H9 (cell line): Measurements from ENCODE around the gene GNAI2. TPM values are rescaled to one million over a fixed set of nuclear protein-coding genes. Genes with fewer than 3 reads are reported as not detected.
A peak's percentile ranks its signal among the peaks of the same experiment; 100 is the strongest.

Source experiments
- DNase-seq: peaks from one replicate; pipeline ENCODE4 v3.0.0-alpha.2; 2017
- H2AFZ ChIP-seq: one replicate; pipeline ENCODE4 v1.6.1; 2013; ENCODE audit warnings: mild to moderate bottlenecking, low read length, control low read depth, moderate library complexity
- H2AK5ac ChIP-seq: 2 replicates; pipeline ENCODE4 v1.6.1; 2013; ENCODE audit warnings: low read length, control low read depth, mixed read lengths; ENCODE audit not compliant: insufficient read length
- H2BK120ac ChIP-seq: one replicate; pipeline ENCODE4 v1.6.1; 2013; ENCODE audit warnings: low read depth, mild to moderate bottlenecking, low read length, control low read depth, inconsistent platforms; ENCODE audit not compliant: poor library complexity, severe bottlenecking
- H2BK12ac ChIP-seq: 2 replicates; pipeline ENCODE4 v1.6.1; 2013; ENCODE audit warnings: low read length, control low read depth, mixed read lengths, low read depth; ENCODE audit not compliant: insufficient read length
- H2BK15ac ChIP-seq: 2 replicates; pipeline ENCODE4 v1.6.1; 2013; ENCODE audit warnings: low read depth, low read length, control low read depth
- H2BK20ac ChIP-seq: one replicate; pipeline ENCODE4 v1.6.1; 2013; ENCODE audit warnings: low read depth, mild to moderate bottlenecking, low read length, control low read depth, inconsistent platforms; ENCODE audit not compliant: poor library complexity, severe bottlenecking
- H2BK5ac ChIP-seq: 2 replicates; pipeline ENCODE4 v1.6.1; 2013; ENCODE audit warnings: low read length, control low read depth, mixed read lengths; ENCODE audit not compliant: insufficient read length
- H3K14ac ChIP-seq: 2 replicates; pipeline ENCODE4 v1.6.1; 2013; ENCODE audit warnings: low read length, control low read depth; ENCODE audit not compliant: insufficient read depth
- H3K18ac ChIP-seq: 2 replicates; pipeline ENCODE4 v1.6.1; 2013; ENCODE audit warnings: low read depth, mild to moderate bottlenecking, mixed read lengths, low read length, control low read depth; ENCODE audit not compliant: insufficient read length
- H3K23ac ChIP-seq: 2 replicates; pipeline ENCODE4 v1.6.1; 2013; ENCODE audit warnings: low read length, control low read depth, mixed read lengths, low read depth; ENCODE audit not compliant: insufficient read length
- H3K23me2 ChIP-seq: 2 replicates; pipeline ENCODE4 v1.6.1; 2013; ENCODE audit warnings: low read depth, mild to moderate bottlenecking, mixed read lengths, low read length, control low read depth; ENCODE audit not compliant: insufficient read length, poor library complexity, severe bottlenecking
- H3K27ac ChIP-seq: 2 replicates; pipeline ENCODE4 v1.5.1; 2013; ENCODE audit warnings: low read length, control low read depth, mixed read lengths, low read depth; ENCODE audit not compliant: insufficient read length
- H3K27me3 ChIP-seq: 2 replicates; pipeline ENCODE4 v1.6.1; 2013; ENCODE audit warnings: low read length, control low read depth, inconsistent platforms; ENCODE audit not compliant: insufficient read depth
- H3K4ac ChIP-seq: 2 replicates; pipeline ENCODE4 v1.6.1; 2013; ENCODE audit warnings: low read depth, mild to moderate bottlenecking, control low read depth, inconsistent platforms, low read length, moderate library complexity
- H3K4me1 ChIP-seq: 2 replicates; pipeline ENCODE4 v1.6.1; 2013; ENCODE audit warnings: low read length, control low read depth, inconsistent platforms; ENCODE audit not compliant: insufficient read depth
- H3K4me2 ChIP-seq: 2 replicates; pipeline ENCODE4 v1.6.1; 2013; ENCODE audit warnings: low read length, control low read depth, mixed read lengths; ENCODE audit not compliant: insufficient read length, insufficient read depth
- H3K56ac ChIP-seq: 2 replicates; pipeline ENCODE4 v1.6.1; 2013; ENCODE audit warnings: low read depth, mild to moderate bottlenecking, mixed read lengths, low read length, control low read depth; ENCODE audit not compliant: insufficient read length
- H3K79me1 ChIP-seq: 2 replicates; pipeline ENCODE4 v1.6.1; 2013; ENCODE audit warnings: low read depth, mild to moderate bottlenecking, moderate library complexity, low read length, control low read depth, inconsistent platforms; ENCODE audit not compliant: insufficient read depth, poor library complexity, severe bottlenecking
- H3K79me2 ChIP-seq: 2 replicates; pipeline ENCODE4 v1.6.1; 2013; ENCODE audit warnings: low read length, control low read depth, inconsistent platforms; ENCODE audit not compliant: insufficient read depth
- H3K9ac ChIP-seq: 2 replicates; pipeline ENCODE4 v1.6.1; 2013; ENCODE audit warnings: low read length, control low read depth, mixed read lengths; ENCODE audit not compliant: insufficient read length; ENCODE audit errors: extremely low read depth
- H3K9me3 ChIP-seq: one replicate; pipeline ENCODE4 v1.6.1; 2013; ENCODE audit warnings: low read depth, low read length, inconsistent platforms; ENCODE audit not compliant: control insufficient read depth
- H3T11ph ChIP-seq: one replicate; pipeline ENCODE4 v1.6.1; 2013; ENCODE audit warnings: mild to moderate bottlenecking, low read length, control low read depth, inconsistent platforms
- H4K20me1 ChIP-seq: one replicate; pipeline ENCODE4 v1.6.1; 2013; ENCODE audit not compliant: control insufficient read depth, insufficient read length, insufficient read depth
- H4K5ac ChIP-seq: 2 replicates; pipeline ENCODE4 v1.6.1; 2013; ENCODE audit warnings: low read depth, mild to moderate bottlenecking, mixed read lengths, low read length, control low read depth; ENCODE audit not compliant: insufficient read length
- H4K8ac ChIP-seq: replicated peaks from 2 replicates; pipeline ENCODE4 v1.6.1; 2013; ENCODE audit warnings: low read length, control low read depth, mixed read lengths, low read depth; ENCODE audit not compliant: insufficient read length
- H4K91ac ChIP-seq: 2 replicates; pipeline ENCODE4 v1.6.1; 2013; ENCODE audit warnings: low read depth, mild to moderate bottlenecking, moderate library complexity, mixed read lengths, low read length, control low read depth; ENCODE audit not compliant: insufficient read length
- H3K27ac Mint-ChIP-seq, 3 experiments: 2 replicates in 2 of 3; 3 replicates in 1 of 3; pipeline ENCODE4 v1.8.0; 2020 to 2021; ENCODE audit warnings: mixed read lengths in 3 of 3, mild to moderate bottlenecking in 1 of 3, moderate library complexity in 1 of 3
- H3K27me3 Mint-ChIP-seq: 2 replicates; pipeline ENCODE4 v1.8.0; 2021; ENCODE audit warnings: low read depth, mild to moderate bottlenecking, moderate library complexity, mixed read lengths
- H3K36me3 Mint-ChIP-seq, 3 experiments: 2 replicates in 2 of 3; 3 replicates in 1 of 3; pipeline ENCODE4 v1.8.0; 2020 to 2021; ENCODE audit warnings: low read depth in 3 of 3, mixed read lengths in 3 of 3; ENCODE audit not compliant: insufficient read depth in 1 of 3
- H3K4me1 Mint-ChIP-seq, 2 experiments: 2 replicates each; pipeline ENCODE4 v1.8.0; 2020; ENCODE audit warnings: mixed read lengths in 2 of 2
- H3K4me3 Mint-ChIP-seq, 2 experiments: 2 replicates in 1 of 2; 3 replicates in 1 of 2; pipeline ENCODE4 v1.8.0; 2020 to 2021; ENCODE audit warnings: mild to moderate bottlenecking in 2 of 2, mixed read lengths in 2 of 2, moderate library complexity in 1 of 2
- H3K9me3 Mint-ChIP-seq, 2 experiments: 2 replicates in 1 of 2; 3 replicates in 1 of 2; pipeline ENCODE4 v1.8.0; 2020; ENCODE audit warnings: mild to moderate bottlenecking in 2 of 2, mixed read lengths in 2 of 2, moderate library complexity in 1 of 2
- WGBS: extraction: QIAGEN DNeasy Blood & Tissue Kit; methylation state at CpG from one replicate; pipeline ENCODE4 v1.1.7; 2013; ENCODE audit warnings: missing lambda C conversion rate, low lambda C conversion rate, mixed read lengths; ENCODE audit not compliant: insufficient read length; ENCODE audit errors: extremely low coverage; 5-methylcytosine and 5-hydroxymethylcytosine counted together
- total RNA-seq: library from RNA; stranded (reverse); gene quantifications from 2 replicates; pipeline ENCODE4 v1.2.1, GENCODE V29; 2021
- TF ChIP-seq, protein P1 (sequence below): fragments of 200-600 bp; sonication (generic); conservative IDR thresholded peaks from 3 replicates; pipeline ENCODE4 v1.8.0; 2021; ENCODE audit warnings: antibody characterized with exemption, mild to moderate bottlenecking

Gene GNAI2
- total RNA-seq, 1 experiment from 2014 or later: 218 TPM

DNA sequence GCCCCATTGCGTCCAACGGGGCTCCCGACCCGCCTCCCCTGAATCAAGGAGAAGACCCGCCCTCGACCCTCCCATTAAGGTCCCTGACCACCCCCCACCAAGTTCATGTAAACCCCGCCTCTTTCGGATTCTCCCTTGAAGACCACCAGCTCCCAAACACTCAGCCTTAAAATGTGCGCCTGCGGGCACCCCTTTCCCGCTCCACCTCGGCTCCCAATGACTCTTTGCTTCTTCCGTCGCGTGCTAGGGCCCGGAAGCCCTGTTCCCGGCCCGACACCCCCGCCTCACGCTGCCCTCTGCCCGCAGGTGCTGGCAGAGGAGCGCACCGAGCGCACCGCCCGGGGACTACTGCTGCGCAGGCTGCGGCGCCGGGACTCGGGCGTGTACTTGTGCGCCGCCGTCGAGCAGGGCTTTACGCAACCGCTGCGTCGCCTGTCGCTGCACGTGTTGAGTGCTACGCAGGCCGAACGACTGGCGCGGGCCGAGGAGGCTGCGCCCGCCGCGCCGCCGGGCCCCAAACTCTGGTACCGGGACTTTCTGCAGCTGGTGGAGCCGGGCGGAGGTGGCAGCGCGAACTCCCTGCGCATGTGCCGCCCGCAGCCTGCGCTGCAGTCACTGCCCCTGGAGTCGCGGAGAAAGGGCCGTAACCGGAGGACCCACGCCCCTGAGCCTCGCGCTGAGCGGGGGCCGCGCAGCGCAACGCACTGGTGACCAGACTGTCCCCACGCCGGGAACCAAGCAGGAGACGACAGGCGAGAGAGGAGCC is 40.2 kb downstream of the GNAI2 start:
- peak overlapping the region in 1 of 3 experiments; percentile 34; a peak in 1 of 7 replicates for H3K27ac Mint-ChIP-seq
- Histone ChIP-seq H3K23me2 (peaks cover 10% of the 10 kb centered on the region), H2BK12ac (no peak overlapping the region), H2BK15ac (no peak overlapping the region), H3K79me1 (no peaks in the 10 kb centered on the region), H3K4ac (no peak overlapping the region), H3K14ac (no peak overlapping the region), H2BK20ac (no peak overlapping the region), H3K23ac (no peak overlapping the region), H3K27me3 (peaks cover 16% of the 10 kb centered on the region; the same call in 1 of the 2 replicates), H3K9ac (no peak overlapping the region), H4K5ac (no peak overlapping the region), H4K20me1 (no peaks in the 10 kb centered on the region), H3T11ph (no peak overlapping the region), H4K91ac (no peak overlapping the region), H3K18ac (no peak overlapping the region), H4K8ac (no peak overlapping the region), H3K56ac (no peak overlapping the region), H2BK120ac (no peak overlapping the region), H3K79me2 (no peaks in the 10 kb centered on the region), H3K9me3 (no peaks in the 10 kb centered on the region), H2AK5ac (no peak overlapping the region), H3K4me2 (no peak overlapping the region), H2BK5ac (no peak overlapping the region), H3K4me1 (no peaks in the 10 kb centered on the region), H2AFZ (no peak overlapping the region), H3K27ac (no peak overlapping the region)
- H3K4me3 Mint-ChIP-seq: peak overlapping the region; percentile 57 to 78
- H3K4me1 Mint-ChIP-seq: peaks cover 27 to 34% of the 10 kb centered on the region in 2 experiments
- H3K27me3 Mint-ChIP-seq: peaks cover 57% of the 10 kb centered on the region
- TF ChIP-seq, protein P1, sequence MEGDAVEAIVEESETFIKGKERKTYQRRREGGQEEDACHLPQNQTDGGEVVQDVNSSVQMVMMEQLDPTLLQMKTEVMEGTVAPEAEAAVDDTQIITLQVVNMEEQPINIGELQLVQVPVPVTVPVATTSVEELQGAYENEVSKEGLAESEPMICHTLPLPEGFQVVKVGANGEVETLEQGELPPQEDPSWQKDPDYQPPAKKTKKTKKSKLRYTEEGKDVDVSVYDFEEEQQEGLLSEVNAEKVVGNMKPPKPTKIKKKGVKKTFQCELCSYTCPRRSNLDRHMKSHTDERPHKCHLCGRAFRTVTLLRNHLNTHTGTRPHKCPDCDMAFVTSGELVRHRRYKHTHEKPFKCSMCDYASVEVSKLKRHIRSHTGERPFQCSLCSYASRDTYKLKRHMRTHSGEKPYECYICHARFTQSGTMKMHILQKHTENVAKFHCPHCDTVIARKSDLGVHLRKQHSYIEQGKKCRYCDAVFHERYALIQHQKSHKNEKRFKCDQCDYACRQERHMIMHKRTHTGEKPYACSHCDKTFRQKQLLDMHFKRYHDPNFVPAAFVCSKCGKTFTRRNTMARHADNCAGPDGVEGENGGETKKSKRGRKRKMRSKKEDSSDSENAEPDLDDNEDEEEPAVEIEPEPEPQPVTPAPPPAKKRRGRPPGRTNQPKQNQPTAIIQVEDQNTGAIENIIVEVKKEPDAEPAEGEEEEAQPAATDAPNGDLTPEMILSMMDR: no peak
- WGBS: no CpG with 5 or more reads among the region's 79 CpGs
- no peaks in the 10 kb centered on the region; a peak in 1 of 7 replicates for H3K36me3 Mint-ChIP-seq
- H3K9me3 Mint-ChIP-seq: no peaks in the 10 kb centered on the region; a peak in 1 of 5 replicates
- DNase-seq: peak; percentile 82
